GM12891 (cell line): ENCODE data around the gene CYB561A3.

Experiments used
- DNase-seq: peaks from one replicate; pipeline ENCODE4 v3.0.0; 2011; ENCODE audit warnings: low spot score; ENCODE audit not compliant: insufficient read length
- FAIRE-seq: peaks from 2 replicates; lab custom pipeline; 2011; peaks lifted over from hg19 to GRCh38; lab: Jason Lieb, UNC
- PAX5 ChIP-seq: IDR thresholded peaks from 2 replicates; pipeline ENCODE4 v1.6.1; 2011; ENCODE audit warnings: low read length, moderate library complexity, mild to moderate bottlenecking; ENCODE audit not compliant: insufficient read depth, severe bottlenecking
- POLR2A ChIP-seq: IDR thresholded peaks from 2 replicates; pipeline ENCODE4 v1.6.1; 2011; ENCODE audit warnings: low read depth, low read length, control low read depth
- POLR2AphosphoS5 ChIP-seq: IDR thresholded peaks from 2 replicates; pipeline ENCODE4 v1.6.1; 2011; ENCODE audit warnings: low read depth, low read length, control low read depth
- POU2F2 ChIP-seq: IDR thresholded peaks from 2 replicates; pipeline ENCODE4 v1.6.1; 2011; ENCODE audit warnings: low read depth, mild to moderate bottlenecking, control low read depth, low read length, moderate library complexity
- SPI1 ChIP-seq: IDR thresholded peaks from 2 replicates; pipeline ENCODE4 v1.6.1; 2011; ENCODE audit warnings: low read depth, low read length, control low read depth
- TAF1 ChIP-seq: IDR thresholded peaks from 2 replicates; pipeline ENCODE4 v1.6.1; 2011; ENCODE audit warnings: low read depth, low read length, control low read depth

CYB561A3 gene

DNA sequence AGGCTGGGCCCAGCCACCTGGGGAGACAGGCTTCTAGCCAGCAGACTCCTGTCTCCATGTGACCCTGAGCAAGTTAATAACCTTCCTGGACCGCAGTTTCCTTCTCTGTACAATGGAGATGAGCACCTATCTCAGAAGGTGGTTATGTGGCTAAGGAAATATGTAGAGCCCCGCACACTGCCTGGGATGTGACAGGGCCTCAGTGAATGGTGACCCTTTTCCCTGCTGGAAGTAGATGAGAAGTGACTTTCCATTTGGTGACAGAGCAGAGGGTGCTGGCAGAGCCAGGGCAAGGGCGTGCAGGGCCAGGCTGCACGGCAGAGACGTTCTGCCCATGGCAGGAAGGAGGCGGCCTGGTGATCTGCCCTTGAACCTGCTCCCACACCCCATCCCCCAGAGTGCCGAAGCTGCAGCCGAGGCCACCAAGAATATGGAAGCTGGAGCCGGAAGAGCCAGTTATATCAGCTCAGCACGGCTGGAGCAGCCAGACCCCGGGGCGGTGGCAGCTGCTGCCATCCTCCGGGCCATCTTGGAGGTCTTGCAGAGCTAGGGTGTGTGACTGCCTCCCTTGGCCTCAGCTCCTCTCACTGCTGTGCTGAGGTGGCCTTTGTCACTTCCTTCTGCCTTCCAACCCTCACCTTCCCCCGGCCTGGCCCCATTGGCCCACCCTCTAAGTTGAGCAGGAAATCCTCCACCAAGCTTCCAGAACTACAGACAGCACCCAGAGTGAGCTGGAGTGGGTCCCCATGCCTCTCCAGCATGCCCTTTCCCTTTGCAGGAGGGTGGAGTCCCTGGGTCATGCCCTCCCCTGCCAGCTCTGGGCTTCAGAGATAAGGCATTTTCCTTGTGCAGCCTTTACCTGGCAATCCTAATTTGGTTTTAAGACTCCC lies 15.5 kb downstream of the CYB561A3 start:
- DNase-seq, result no peak
- FAIRE-seq, result no peak
- no peak for TF ChIP-seq POU2F2
- no peak for TF ChIP-seq SPI1
- no peak for TF ChIP-seq POLR2AphosphoS5
- no peak for TF ChIP-seq TAF1
- no peak for TF ChIP-seq PAX5
- TF ChIP-seq POLR2A, result no peak

DNA sequence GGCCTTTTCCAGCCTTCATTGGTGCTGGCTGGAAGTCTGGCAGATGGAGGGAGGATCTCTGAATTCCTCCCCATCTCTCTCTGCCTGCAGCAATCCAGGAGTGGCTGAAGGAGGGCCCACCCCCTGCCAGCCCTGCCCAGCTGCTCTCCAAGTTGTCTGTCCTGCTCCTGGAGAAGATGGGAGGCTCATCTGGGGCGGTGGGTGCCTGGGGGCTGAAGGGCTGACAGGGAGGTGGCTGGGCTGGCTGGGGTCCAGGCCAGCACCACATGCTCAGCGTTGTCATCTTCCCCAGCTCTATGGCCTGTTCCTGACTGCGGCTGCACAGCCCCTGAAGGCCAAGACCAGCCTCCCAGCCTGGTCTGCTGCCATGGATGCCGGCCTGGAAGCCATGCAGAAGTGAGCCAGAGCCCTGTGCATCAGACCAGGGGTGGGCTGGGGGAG lies 16.5 kb downstream of the CYB561A3 start:
- DNase-seq (no peak), FAIRE-seq (no peak)
- TF ChIP-seq POLR2A (no peak), POU2F2 (no peak), TAF1 (no peak), POLR2AphosphoS5 (no peak), PAX5 (no peak), SPI1 (no peak)

- DNase-seq, result no peak
- FAIRE-seq, result no peak
- no peak for TF ChIP-seq POU2F2
- no peak for TF ChIP-seq SPI1
- no peak for TF ChIP-seq PAX5
- TF ChIP-seq POLR2A, result no peak
- TF ChIP-seq POLR2AphosphoS5, result no peak
- no peak for TF ChIP-seq TAF1
Observed at GRCh38 chr11:61343792-61344745, 17.6 kb downstream of the CYB561A3 start.

DNA sequence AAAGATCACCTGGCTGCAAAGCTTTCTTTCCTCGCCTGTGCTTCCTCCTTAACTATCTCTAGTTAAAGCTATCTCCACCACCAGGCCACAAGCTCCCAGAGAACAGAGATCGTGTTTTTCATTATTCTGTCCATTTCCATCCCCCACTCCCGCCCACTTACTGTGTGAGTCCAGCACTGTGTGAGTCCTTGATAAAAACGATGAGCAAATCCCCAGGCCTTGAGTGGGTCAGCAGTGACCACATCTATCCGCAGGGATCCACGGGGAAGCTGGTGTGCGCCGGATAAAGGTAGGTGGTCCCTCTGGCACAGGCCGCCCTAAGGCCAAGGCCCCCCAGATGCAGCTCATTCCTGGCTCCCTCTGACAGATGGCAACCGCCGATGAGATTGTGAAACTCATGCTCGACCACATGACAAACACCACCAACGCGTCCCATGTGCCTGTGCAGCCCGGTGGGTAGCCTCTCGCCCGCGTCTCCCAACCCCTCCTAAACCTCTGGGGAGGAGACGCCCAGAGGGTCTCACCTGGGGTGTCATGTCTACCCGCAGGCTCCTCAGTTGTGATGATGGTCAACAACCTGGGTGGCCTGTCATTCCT lies 19.4 kb downstream of the CYB561A3 start:
- DNase-seq (no peak), FAIRE-seq (no peak)
- TF ChIP-seq POU2F2 (no peak), POLR2A (no peak), SPI1 (no peak), TAF1 (no peak), POLR2AphosphoS5 (no peak)

DNA sequence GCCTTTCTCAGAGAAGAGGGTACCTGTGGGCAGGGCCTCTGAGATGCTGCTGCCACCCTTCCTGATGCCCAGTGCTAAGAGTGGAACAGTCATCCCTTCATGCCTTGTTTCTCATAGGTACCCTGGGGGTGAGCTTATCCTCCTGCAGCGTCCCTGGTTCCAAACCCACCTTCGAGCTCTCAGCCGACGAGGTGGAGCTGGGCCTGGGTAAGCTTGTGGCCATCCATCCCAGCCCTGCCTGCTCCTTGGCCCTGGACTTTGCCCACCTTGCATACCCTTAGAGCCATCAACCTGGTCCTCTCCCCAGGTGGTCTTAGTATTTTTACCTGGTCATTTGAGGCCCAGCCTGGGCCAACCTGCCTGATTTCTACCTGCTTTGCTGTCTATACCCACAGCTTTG lies 20.0 kb downstream of the CYB561A3 start:
- no peak for DNase-seq
- TF ChIP-seq PAX5 (no peak), POLR2AphosphoS5 (no peak), POLR2A (no peak), TAF1 (no peak), SPI1 (no peak), POU2F2 (no peak)
- FAIRE-seq, result no peak

DNA sequence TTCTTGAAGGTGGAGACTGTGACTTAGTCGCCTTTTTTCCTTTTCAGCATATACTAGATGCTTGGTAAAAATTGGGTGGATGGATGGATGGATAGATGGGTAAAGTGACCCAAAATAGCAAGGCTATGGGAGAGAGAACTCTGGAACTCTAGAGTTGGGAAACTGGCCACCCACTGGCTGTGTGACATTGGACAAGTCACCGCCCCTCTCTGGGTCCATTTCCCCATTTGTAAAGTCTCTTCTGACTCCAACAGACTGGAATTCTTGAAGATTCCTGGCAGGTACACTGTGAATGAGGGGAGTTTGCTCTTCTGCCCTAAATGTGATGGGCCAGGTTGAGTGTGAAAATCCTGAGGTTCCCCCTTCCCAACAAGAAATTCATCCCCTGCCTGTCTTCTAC lies 20.7 kb downstream of the CYB561A3 start:
- DNase-seq (no peak), FAIRE-seq (no peak)
- TF ChIP-seq POLR2A, result no peak

DNA sequence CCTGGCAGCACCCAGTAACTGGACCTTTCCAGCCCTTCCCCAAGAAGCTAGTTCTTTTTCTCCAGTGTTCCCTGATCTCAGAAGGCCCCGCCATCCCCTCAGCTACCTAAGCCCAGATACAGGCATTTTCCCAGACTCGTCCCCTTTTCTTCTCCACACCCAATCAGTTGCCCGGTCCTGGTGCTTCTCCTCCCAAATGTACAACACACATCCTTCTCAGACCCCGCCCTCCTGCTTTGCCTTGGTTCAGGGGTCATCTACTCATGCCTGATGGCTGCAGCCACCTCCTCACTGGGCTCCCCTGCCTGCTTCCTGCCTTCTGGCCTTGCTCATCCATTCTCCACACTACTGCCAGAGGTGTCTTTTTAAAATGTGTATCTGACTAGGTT lies 22.2 kb downstream of the CYB561A3 start:
- no peak for FAIRE-seq
- DNase-seq, result no peak
- TF ChIP-seq POLR2AphosphoS5, result no peak
- TF ChIP-seq TAF1, result no peak
- no peak for TF ChIP-seq POU2F2
- no peak for TF ChIP-seq SPI1
- no peak for TF ChIP-seq PAX5
- no peak for TF ChIP-seq POLR2A

DNA sequence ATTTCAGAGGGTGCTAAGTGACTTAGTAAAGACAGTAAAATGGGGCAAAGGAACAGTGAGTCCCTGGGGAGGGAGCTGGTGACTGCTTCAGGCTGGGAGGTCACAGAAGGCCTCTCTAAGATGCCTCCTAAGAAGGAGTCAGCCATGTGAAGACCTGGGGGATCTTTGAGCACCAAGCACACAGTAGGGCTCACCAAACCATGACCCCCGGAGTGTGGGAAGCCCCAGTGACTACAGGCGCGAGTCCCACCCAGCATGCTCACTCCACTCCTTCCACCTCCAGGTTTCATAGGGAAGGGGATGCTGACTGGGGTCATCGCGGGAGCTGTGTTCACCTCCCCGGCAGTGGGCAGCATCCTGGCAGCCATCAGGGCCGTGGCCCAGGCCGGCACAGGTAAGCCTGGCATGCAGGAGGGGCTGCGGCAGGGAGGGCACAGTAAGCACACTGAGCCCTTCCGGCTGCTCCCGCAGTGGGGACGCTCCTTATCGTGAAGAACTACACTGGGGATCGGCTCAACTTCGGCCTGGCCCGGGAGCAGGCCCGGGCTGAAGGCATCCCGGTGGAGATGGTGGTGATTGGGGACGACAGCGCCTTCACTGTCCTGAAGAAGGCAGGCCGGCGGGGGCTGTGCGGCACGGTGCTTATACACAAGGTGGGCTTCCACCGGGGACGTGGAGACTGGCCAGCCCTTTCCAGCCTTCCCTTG lies 22.7 kb downstream of the CYB561A3 start:
- FAIRE-seq (no peak), DNase-seq (no peak)
- no peak for TF ChIP-seq TAF1
- no peak for TF ChIP-seq PAX5
- no peak for TF ChIP-seq POLR2A
- no peak for TF ChIP-seq POLR2AphosphoS5
- TF ChIP-seq POU2F2, result no peak

GRCh38 chr11:61337706-61338470 lies 23.8 kb downstream of the CYB561A3 start:
- no peak for DNase-seq
- TF ChIP-seq SPI1 (no peak), POLR2A (no peak), POU2F2 (no peak), PAX5 (no peak), TAF1 (no peak), POLR2AphosphoS5 (no peak)
- FAIRE-seq, result no peak
